Activated CD8-positive, alpha-beta T cell treated with anti-CD3 and anti-CD28 coated beads for 36 hours (primary cell): ENCODE results near the gene PPP2R5D. TPM values are rescaled to one million over a fixed set of nuclear protein-coding genes. Genes with fewer than 3 reads are reported as not detected.

Experiments
- ATAC-seq: fragments of 200-7000 bp; cut with Tn5 transposase; one replicate; pipeline ENCODE4 v1.10.0; 2021; ENCODE audit warnings: mild to moderate bottlenecking, moderate library complexity
- CTCF ChIA-PET: fragments of 350-600 bp; sonication (Branson Sonifier 250); formaldehyde crosslinking; loops from one replicate; lab custom pipeline; 2021; ENCODE audit warnings: antibody characterized with exemption; lab: Charles Lee
- POLR2A ChIA-PET: fragments of 350-600 bp; sonication (Branson Sonifier 250); formaldehyde crosslinking; loops from one replicate; lab custom pipeline; 2021; ENCODE audit warnings: antibody characterized with exemption; lab: Charles Lee
- DNase-seq: peaks from one replicate; pipeline ENCODE4 v3.0.0-alpha.2; 2020
- H3K27ac Mint-ChIP-seq: one replicate; pipeline ENCODE4 v1.8.0; 2021; ENCODE audit warnings: mild to moderate bottlenecking, mixed read lengths
- H3K27me3 Mint-ChIP-seq: one replicate; pipeline ENCODE4 v1.8.0; 2021; ENCODE audit warnings: mixed read lengths
- H3K36me3 Mint-ChIP-seq: one replicate; pipeline ENCODE4 v1.8.0; 2021; ENCODE audit warnings: low read depth, mixed read lengths
- H3K4me1 Mint-ChIP-seq: one replicate; pipeline ENCODE4 v1.8.0; 2021; ENCODE audit warnings: low read depth, mixed read lengths
- H3K4me3 Mint-ChIP-seq: one replicate; pipeline ENCODE4 v1.8.0; 2021; ENCODE audit warnings: mild to moderate bottlenecking, moderate library complexity, mixed read lengths
- H3K9me3 Mint-ChIP-seq: one replicate; pipeline ENCODE4 v1.8.0; 2021; ENCODE audit warnings: mixed read lengths
- intact Hi-C: fragments of 100-400 bp; cut with micrococcal nuclease; formaldehyde crosslinking; loops from one replicate; pipeline ENCODE4 v1.10.0; 2022
- total RNA-seq, 2 experiments: library from RNA; stranded (reverse); gene quantifications; one replicate each; pipeline ENCODE4 v1.2.3, GENCODE V29; 2021
- TF ChIP-seq, protein P1 (sequence below): fragments of 200-600 bp; IDR thresholded peaks from one replicate; pipeline ENCODE4 v1.8.0; 2022; ENCODE audit warnings: antibody characterized with exemption, mild to moderate bottlenecking

Gene PPP2R5D
- total RNA-seq, 2 experiments from 2014 or later = 41.6 to 47.5 TPM

DNA sequence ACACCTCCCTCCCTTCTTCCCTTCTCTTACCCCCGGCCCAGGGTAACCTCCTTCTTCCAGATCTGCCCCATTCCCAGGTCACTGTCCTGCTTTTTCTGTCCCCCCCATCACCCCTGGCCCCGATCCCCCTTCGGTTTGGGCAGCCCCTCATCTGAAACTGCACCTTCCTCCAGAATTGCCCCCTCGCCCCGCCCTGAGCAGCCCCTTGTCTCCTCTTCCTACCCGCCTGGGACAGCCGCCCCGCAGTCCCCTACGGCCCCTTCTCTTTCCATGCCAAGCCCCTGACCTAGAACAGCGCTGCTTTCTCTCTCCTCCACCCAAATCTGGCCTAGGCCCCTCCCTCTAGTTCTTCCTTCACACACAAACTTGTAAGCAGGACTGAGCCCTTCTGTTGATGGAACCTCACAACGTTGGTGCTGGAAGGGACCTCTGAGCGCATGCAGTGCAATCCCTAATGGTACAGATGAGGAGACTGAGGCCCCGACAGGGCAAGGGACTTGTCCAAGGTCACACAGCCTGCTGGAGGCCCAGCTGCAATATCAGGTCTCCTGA lies 630 bp downstream of the PPP2R5D start:
- Mint-ChIP-seq H3K27ac (peak overlapping the region; percentile 84), H3K27me3 (no peaks in the 10 kb centered on the region), H3K4me3 (peak overlapping the region; percentile 88), H3K4me1 (peaks cover 50% of the 10 kb centered on the region), H3K9me3 (no peaks in the 10 kb centered on the region), H3K36me3 (peaks cover 10% of the 10 kb centered on the region)
- TF ChIP-seq, protein P1, sequence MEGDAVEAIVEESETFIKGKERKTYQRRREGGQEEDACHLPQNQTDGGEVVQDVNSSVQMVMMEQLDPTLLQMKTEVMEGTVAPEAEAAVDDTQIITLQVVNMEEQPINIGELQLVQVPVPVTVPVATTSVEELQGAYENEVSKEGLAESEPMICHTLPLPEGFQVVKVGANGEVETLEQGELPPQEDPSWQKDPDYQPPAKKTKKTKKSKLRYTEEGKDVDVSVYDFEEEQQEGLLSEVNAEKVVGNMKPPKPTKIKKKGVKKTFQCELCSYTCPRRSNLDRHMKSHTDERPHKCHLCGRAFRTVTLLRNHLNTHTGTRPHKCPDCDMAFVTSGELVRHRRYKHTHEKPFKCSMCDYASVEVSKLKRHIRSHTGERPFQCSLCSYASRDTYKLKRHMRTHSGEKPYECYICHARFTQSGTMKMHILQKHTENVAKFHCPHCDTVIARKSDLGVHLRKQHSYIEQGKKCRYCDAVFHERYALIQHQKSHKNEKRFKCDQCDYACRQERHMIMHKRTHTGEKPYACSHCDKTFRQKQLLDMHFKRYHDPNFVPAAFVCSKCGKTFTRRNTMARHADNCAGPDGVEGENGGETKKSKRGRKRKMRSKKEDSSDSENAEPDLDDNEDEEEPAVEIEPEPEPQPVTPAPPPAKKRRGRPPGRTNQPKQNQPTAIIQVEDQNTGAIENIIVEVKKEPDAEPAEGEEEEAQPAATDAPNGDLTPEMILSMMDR = no peak
- POLR2A ChIA-PET = interaction anchor here (1.1 to 2.2 kb wide), 7 partner anchors 10 to 253 kb away, joined by 3 to 17 read pairs (median 6); partner anchors contain the start of genes CNPY3, KLC4, KLHDC3 and MEA1
- intact Hi-C loops = no loop called here
- CTCF ChIA-PET = interaction anchor here (1.0 to 1.8 kb wide), 3 partner anchors 25 to 158 kb away, joined by 3 to 7 read pairs (median 7); no protein-coding TSS in a partner anchor
- ATAC-seq (no peak), DNase-seq (peak; percentile 29)

DNA sequence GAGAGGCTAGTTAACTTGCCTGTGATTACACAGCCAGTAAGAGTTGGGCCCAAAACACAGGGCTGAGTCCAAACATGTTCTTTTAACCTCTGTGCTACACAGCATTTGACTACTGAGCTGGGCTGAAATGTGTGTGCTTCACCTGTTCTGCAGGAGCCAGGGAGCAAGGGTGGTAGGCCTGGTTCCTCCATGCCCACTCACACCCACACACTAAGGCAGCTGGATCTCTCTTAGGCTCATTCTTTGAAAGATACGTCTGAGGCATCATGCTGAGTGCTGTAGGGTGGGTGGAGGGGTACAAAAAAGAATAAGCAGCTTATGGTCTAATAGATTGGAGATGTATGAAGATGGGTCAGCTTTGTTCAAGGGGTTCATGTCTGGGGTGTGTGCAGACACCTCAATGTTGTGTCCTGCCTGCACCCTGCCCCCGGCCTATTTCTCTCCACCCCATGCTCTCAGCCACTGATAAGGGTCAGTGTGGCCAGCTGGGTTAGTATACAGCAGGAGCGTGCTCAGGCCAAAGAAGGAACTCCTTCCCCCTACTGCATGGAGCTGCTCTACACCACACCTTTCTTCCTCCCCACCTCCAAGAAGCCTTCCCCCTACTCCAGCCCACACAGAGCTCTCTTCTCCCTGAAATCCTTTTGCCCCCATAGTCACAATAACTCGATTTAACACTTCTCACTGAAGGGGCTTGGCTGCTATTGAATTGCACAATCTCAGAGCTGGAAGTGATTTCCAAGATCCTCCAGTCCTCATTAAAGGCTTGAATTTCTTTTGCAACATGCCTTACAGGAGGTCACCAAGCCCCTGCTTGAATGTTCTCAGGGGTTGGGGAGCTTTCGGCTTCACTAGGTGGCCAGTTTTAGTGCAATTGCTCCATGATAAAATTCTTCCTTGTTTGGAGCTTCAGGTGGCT lies 3.4 kb downstream of the PPP2R5D start:
- Mint-ChIP-seq H3K4me1 (peaks cover 46% of the 10 kb centered on the region), H3K27ac (no peak overlapping the region), H3K4me3 (no peak overlapping the region), H3K36me3 (peaks cover 18% of the 10 kb centered on the region), H3K9me3 (no peaks in the 10 kb centered on the region), H3K27me3 (no peaks in the 10 kb centered on the region)
- ChIA-PET CTCF (interaction anchor here (0.7 to 2.0 kb wide), 5 partner anchors 18 to 883 kb away, joined by 3 to 8 read pairs (median 3); no protein-coding TSS in a partner anchor), POLR2A (interaction anchor here (1.1 to 1.9 kb wide), 5 partner anchors 8 to 242 kb away, joined by 4 to 11 read pairs (median 4); partner anchors contain the start of genes CUL7, DNPH1 and PEX6)
- ATAC-seq (no peak), DNase-seq (no peak)
- TF ChIP-seq, protein P1 = no peak
- intact Hi-C loops = no loop called here

DNA sequence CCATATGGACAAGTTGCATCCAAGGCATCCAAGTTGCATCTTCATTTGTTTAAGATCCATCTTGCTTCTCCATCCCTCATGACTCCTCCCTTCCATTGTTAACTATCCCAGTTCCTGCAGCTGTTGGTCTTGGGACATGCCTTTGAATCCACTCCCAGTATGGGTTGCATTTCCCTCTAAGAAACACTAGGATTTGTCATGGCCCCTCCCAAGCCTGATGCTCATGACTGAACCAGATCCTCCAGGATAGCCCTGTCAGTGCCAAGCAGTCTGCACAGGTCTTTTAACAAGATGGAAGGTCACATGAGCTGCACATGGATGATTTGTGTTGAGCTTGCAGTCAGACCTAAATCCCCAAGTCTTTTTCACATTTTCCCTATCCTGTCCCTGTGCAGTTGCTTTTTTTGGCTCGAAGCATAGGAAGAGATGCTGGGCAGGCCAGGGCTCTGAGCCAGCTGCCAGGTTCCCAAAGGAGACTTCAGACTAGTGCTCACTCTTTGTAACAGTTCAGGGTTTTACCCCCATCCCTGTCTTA lies 4.2 kb downstream of the PPP2R5D start:
- H3K27ac Mint-ChIP-seq = no peak overlapping the region
- intact Hi-C loops = no loop called here
- DNase-seq (no peak), ATAC-seq (no peak)
- H3K27me3 Mint-ChIP-seq = no peaks in the 10 kb centered on the region
- H3K4me1 Mint-ChIP-seq = peaks cover 46% of the 10 kb centered on the region
- H3K9me3 Mint-ChIP-seq = no peaks in the 10 kb centered on the region
- peaks cover 18% of the 10 kb centered on the region for H3K36me3 Mint-ChIP-seq
- ChIA-PET POLR2A (interaction anchor here (1.1 to 1.9 kb wide), 5 partner anchors 9 to 241 kb away, joined by 4 to 11 read pairs (median 4); partner anchors contain the start of genes CUL7, DNPH1 and PEX6), CTCF (interaction anchor here (1.1 to 2.0 kb wide), 4 partner anchors 18 to 155 kb away, joined by 3 to 8 read pairs (median 4); no protein-coding TSS in a partner anchor)
- H3K4me3 Mint-ChIP-seq = no peak overlapping the region
- TF ChIP-seq, protein P1 = no peak

DNA sequence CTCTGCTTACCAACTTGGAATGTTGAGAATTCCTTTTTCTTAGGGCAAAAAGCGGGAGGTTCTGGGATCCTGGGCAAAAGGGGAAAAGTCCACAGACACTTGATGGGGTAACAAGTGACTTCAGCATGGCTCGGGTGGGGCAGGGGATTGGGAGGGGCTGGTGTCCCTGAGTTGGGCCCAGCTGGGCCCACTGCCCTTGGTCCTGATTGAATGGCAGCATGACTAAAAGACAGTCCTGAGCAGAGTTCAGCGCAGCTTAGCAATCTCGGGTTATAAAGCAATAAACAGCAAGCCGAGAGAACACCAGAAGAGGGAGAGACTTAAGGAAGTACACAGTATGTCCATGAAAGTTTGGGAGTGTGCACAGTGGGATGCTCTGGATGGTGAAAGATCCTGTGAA lies 5.6 kb downstream of the PPP2R5D start:
- POLR2A ChIA-PET = interaction anchor here (1.5 to 1.7 kb wide), 2 partner anchors 10 to 19 kb away, joined by 3 to 4 read pairs; no protein-coding TSS in a partner anchor
- CTCF ChIA-PET = no interaction called here
- intact Hi-C loops = no loop called here

More for the DNA sequence above, 5.6 kb downstream of the PPP2R5D start:
- no peak for ATAC-seq
- H3K4me1 Mint-ChIP-seq = peaks cover 42% of the 10 kb centered on the region
- no peak overlapping the region for H3K27ac Mint-ChIP-seq
- TF ChIP-seq, protein P1 = no peak
- H3K9me3 Mint-ChIP-seq = no peaks in the 10 kb centered on the region
- no peaks in the 10 kb centered on the region for H3K27me3 Mint-ChIP-seq
- H3K36me3 Mint-ChIP-seq = peaks cover 18% of the 10 kb centered on the region
- DNase-seq = no peak
- H3K4me3 Mint-ChIP-seq = no peak overlapping the region
